Measurements from ENCODE around the gene SHANK2. TPM values are rescaled to one million over a fixed set of nuclear protein-coding genes. Genes with fewer than 3 reads are reported as not detected.
A peak's percentile ranks its signal among the peaks of the same experiment; 100 is the strongest.

The SHANK2 gene
- total RNA-seq, 1 experiment from 2014 or later, result 0.71 TPM

- peak overlapping the region; percentile 36 for H3K4me3 ChIP-seq (ENCODE audit: low read depth, low read length, poor library complexity, severe bottlenecking)
- CTCF ChIA-PET, result interaction anchor here (0.6 kb wide), 1 partner anchor 545 kb away, joined by 4 read pairs; no protein-coding TSS in a partner anchor
- intact Hi-C loops (cut with micrococcal nuclease; ENCODE audit: unreplicated experiment), result no loop called here
These were observed 562 bp downstream of the SHANK2 start for GRCh38 chr11:71251761-71252268.

GRCh38 chr11:71251151-71251721 lies 1.1 kb downstream of the SHANK2 start:
- TF ChIP-seq EZH2 (IDR thresholded peaks at IDR 0.05; ENCODE audit: borderline replicate concordance, low read depth, low read length, poor library complexity, severe bottlenecking), result no peak
- no peak for TF ChIP-seq CTCF (conservative IDR thresholded peaks at IDR 0.05; ENCODE audit: low read depth, low read length)
- DNase-seq (ENCODE audit: low spot score), result no peak
- H3K4me3 ChIP-seq (ENCODE audit: low read depth, low read length, poor library complexity, severe bottlenecking), result peak overlapping the region; percentile 36
- H3K9me3 ChIP-seq (ENCODE audit: low read depth, low read length, poor library complexity, severe bottlenecking), result no peaks in the 10 kb centered on the region
- peaks cover 67% of the 10 kb centered on the region for H3K27me3 ChIP-seq (replicated peaks; ENCODE audit: insufficient read depth, low read depth, low read length, poor library complexity)
- no peak overlapping the region for H3K27ac ChIP-seq (ENCODE audit: low read depth, low read length, poor library complexity, severe bottlenecking)
- H3K36me3 ChIP-seq (ENCODE audit: insufficient read depth, low read length, poor library complexity, severe bottlenecking), result no peaks in the 10 kb centered on the region
- intact Hi-C loops (cut with micrococcal nuclease; ENCODE audit: unreplicated experiment), result no loop called here
- ChIA-PET CTCF (no interaction called here), POLR2A (ENCODE audit: low non-redundant PET) (no interaction called here)
- BruUV-seq (replicated peaks), result no TSS peak
- peaks cover 3% of the 10 kb centered on the region for H3K4me1 ChIP-seq (ENCODE audit: insufficient read depth, low read length, poor library complexity, severe bottlenecking)

More at GRCh38 chr11:71251761-71252268, 562 bp downstream of the SHANK2 start:
- peak; percentile 37 for DNase-seq (ENCODE audit: low spot score)
- H3K4me1 ChIP-seq (ENCODE audit: insufficient read depth, low read length, poor library complexity, severe bottlenecking), result peaks cover 3% of the 10 kb centered on the region
- no peaks in the 10 kb centered on the region for H3K36me3 ChIP-seq (ENCODE audit: insufficient read depth, low read length, poor library complexity, severe bottlenecking)
- H3K9me3 ChIP-seq (ENCODE audit: low read depth, low read length, poor library complexity, severe bottlenecking), result no peaks in the 10 kb centered on the region
- H3K27ac ChIP-seq (ENCODE audit: low read depth, low read length, poor library complexity, severe bottlenecking), result no peak overlapping the region
- no TSS peak for BruUV-seq (replicated peaks)
- POLR2A ChIA-PET (ENCODE audit: low non-redundant PET), result no interaction called here
- peaks cover 67% of the 10 kb centered on the region for H3K27me3 ChIP-seq (replicated peaks; ENCODE audit: insufficient read depth, low read depth, low read length, poor library complexity)
- TF ChIP-seq CTCF (conservative IDR thresholded peaks at IDR 0.05; ENCODE audit: low read depth, low read length) (peak; percentile 38; the same call in 1 of the 2 replicates), EZH2 (IDR thresholded peaks at IDR 0.05; ENCODE audit: borderline replicate concordance, low read depth, low read length, poor library complexity, severe bottlenecking) (peak; percentile 84)

DNA sequence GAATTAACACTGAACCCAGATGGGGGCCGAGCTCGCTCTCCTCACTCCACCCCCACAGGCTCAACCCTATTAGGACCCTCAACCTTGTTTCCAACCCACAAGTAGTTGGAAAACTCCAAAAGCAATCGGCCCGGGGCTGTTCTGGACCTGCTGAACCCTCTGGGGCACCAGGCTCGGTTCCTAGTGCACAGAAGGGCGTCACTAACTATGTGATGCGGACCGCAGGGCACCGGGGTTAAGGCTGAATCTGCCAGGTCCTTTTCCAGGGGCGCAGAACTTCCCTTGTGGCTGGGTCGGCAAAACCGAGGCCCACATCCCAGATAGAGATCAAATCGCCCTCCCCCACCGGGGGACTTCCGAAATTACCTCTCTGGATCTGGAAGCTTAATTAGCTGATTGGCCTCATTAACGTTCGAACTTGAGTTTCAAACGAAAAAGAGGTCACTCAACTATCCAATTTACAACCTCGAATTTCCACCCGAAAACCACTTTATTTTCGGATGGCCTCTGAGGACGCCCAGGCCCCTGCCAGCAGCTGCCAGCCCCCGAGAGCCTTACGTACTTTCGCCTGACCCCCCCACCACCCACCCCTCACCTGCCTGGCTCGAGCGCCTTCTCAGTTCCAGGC lies 1.7 kb downstream of the SHANK2 start:
- Histone ChIP-seq H3K27ac (ENCODE audit: low read depth, low read length, poor library complexity, severe bottlenecking) (no peak overlapping the region), H3K27me3 (replicated peaks; ENCODE audit: insufficient read depth, low read depth, low read length, poor library complexity) (peaks cover 67% of the 10 kb centered on the region), H3K4me3 (ENCODE audit: low read depth, low read length, poor library complexity, severe bottlenecking) (peak overlapping the region; percentile 36), H3K4me1 (ENCODE audit: insufficient read depth, low read length, poor library complexity, severe bottlenecking) (peaks cover 3% of the 10 kb centered on the region), H3K36me3 (ENCODE audit: insufficient read depth, low read length, poor library complexity, severe bottlenecking) (no peaks in the 10 kb centered on the region), H3K9me3 (ENCODE audit: low read depth, low read length, poor library complexity, severe bottlenecking) (no peaks in the 10 kb centered on the region)
- POLR2A ChIA-PET (ENCODE audit: low non-redundant PET), result no interaction called here
- intact Hi-C loops (cut with micrococcal nuclease; ENCODE audit: unreplicated experiment), result no loop called here
- DNase-seq (ENCODE audit: low spot score), result no peak
- no peak for TF ChIP-seq EZH2 (IDR thresholded peaks at IDR 0.05; ENCODE audit: borderline replicate concordance, low read depth, low read length, poor library complexity, severe bottlenecking)
- no peak for TF ChIP-seq CTCF (conservative IDR thresholded peaks at IDR 0.05; ENCODE audit: low read depth, low read length)
- CTCF ChIA-PET, result no interaction called here
- BruUV-seq (replicated peaks), result no TSS peak
